GM19397 (cell line): ENCODE measurements around the gene ANO5.
"Not testable (repeated sequence)": the region's sequence is repeated elsewhere in the genome, so short reads cannot be mapped to it uniquely, and the experiment has no call there.

Experiments used
- ATAC-seq: cut with Tn5 transposase; IDR thresholded peaks from one replicate; pipeline ENCODE4 v1.9.1; 2021; ENCODE audit warnings: mild to moderate bottlenecking, moderate library complexity; ENCODE audit not compliant: unreplicated experiment

The ANO5 gene

GRCh38 chr11:22197139-22198005, 4.5 kb downstream of the ANO5 start:
- no peak for ATAC-seq

- ATAC-seq, result no peak
Observed at GRCh38 chr11:22199243-22199642, 6.4 kb downstream of the ANO5 start.

DNA sequence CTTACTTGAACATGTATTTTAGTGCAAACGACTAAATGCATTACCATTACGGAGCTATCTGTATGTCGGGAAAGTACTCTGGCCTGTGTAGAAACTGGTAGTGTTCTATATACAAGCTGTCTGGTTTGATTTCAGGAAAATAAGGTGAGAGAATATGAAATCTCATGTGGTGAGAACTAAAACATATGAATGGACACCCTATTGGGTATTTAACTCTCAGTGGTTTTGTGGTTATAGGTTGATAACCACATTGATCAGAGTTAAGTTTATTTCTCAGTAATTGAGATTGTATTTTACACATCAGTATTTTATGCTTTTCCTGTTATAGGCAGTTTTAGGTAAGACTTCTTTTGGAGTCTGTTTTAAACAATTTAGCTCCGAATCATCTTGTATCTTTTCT, 10.4 kb downstream of the ANO5 start:
- ATAC-seq, result peak; percentile 56

DNA sequence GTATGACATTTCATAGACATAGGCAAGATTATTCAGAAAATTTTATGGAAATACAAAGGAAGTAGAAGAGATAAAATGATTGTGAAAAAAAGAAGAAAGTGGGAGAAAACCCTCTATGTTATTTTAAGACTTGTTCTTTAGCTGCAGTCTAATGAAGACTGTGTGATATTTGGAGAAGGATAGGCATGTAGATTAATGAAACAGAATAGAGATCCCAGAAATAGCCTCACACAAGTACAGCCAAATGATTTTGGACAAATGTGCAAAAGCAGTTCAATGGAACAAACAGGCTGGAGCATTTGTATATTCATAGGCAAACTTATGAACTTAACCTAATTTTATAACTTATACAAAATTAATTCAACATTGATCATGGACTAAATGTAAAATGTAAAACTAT, 14.3 kb downstream of the ANO5 start:
- ATAC-seq, result no peak

GRCh38 chr11:22208151-22208858, 15.4 kb downstream of the ANO5 start:
- no peak for ATAC-seq

GRCh38 chr11:22216940-22217339, 24.1 kb downstream of the ANO5 start:
- ATAC-seq, result no peak

DNA sequence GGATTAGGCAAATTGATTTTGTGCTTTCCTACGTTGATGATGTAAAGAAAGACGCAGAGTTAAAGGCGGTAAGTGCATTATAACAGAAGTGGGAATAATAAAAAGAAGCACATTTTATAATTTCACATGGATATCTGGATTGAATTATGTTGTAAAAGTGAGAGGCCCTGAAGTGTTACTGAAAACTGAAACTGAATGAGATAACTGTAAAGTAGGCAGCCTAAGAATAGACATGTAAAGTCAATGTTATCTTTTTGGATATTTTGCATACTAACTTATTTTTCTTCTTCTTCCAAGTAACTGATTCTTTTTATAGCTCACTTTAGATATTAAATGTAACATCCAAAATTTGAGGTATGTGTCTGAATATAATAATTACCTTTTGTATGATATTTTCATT, 28.3 kb downstream of the ANO5 start:
- ATAC-seq, result no peak

DNA sequence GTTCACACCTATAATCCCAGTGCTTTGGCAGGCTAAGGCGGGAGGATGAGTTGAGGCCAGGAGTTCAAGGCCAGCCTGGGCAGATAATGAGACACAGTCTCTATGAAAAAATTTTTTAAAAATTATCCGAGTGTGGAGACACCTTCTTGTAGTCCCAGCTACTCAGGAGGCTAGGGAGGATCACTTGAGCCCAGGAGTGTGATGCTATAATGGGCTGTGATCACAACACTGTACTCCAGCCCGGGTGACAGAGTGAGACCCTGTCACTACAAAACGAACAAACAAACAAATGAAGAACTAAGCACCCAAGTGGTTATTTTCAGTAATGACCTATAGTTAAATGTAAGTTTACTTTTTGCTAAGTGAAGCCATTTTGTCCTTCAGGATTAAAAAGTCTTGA, 32.3 kb downstream of the ANO5 start:
- no peak for ATAC-seq

- ATAC-seq, result no peak
Observed at GRCh38 chr11:22234743-22235142, 41.9 kb downstream of the ANO5 start.

DNA sequence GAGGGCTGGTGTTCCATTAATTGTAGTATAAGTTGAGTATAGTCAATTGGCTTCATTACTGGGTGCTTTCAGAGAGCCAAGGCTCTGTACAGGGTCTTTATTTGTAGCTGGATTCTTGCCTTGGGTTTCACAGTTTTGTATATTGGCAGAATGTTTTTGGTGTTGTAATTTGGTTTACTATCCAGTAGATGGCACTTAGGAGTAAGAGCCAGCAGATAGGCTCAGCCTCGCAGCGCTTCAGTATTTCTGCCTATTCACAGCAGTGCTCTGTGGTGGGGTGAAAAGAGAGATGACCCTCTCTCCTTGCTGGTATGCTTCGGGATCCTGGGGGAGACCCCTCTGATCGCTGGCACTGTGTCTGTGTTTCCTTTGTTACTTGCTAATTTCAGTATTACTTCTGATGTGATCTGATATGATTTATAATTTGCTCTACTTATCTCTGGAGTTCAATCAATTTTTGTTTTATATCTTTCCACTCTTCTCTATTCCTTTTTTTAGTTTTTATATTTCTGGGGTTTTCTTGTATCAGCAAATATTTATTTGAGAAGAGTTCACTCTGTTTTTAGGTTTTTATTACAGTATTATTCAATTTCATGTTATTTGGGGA, 52.2 kb downstream of the ANO5 start:
- peak; percentile 97 for ATAC-seq

DNA sequence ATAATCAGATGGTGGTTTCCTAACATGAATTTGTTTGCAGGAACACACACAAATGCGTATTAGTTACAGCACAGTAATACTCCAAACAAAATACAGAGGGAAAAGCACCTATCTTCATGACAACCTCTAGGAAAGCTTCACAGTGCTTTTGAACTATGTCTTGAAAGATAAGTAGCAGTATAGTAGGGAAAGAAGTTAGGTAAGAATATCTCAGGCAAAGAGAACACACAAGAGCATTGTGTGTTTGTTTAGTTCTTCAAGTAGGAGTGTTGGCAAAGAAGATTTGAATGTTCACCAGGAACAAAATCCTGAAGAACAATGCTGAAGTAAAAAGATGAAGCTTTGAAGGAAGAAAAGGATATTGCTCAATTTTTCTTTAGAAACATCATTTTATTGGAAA, 54.1 kb downstream of the ANO5 start:
- ATAC-seq, result no peak

DNA sequence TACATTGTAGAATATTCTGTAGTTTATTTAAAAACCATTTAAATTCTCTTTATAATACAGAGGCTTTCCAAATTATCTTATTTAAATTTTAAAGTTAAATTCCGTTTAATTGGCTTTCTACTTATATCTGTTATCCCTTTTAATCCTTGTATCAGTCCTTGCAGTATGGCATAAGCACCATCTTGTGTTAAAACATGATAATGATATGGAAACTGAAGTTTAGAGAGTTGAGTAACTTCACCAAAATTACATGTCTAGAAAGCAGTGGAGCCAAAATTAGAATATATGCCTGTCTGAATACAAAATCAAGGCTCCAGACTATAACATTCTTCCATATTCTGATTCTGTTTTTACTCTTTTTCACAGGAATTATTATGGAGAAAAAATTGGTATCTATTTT, 57.0 kb downstream of the ANO5 start:
- no peak for ATAC-seq

DNA sequence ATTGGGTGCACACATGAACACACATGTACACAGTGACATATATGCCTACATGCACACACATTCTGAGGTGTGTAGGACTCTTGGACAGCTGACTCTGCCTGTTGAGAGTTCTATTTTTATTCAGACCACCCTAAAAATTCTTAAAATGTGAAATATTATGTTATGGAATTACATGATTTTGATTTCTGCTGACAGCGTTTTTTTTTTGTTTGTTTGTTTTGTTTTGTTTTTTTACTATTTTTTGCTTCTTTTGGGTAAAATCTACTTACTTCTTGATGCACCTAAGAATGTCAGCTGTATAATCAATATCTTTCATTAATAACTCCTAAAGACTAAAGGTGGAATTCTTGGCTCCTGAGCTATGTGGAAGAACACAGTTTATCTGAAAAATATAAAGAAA, 64.0 kb downstream of the ANO5 start:
- ATAC-seq, result no peak

DNA sequence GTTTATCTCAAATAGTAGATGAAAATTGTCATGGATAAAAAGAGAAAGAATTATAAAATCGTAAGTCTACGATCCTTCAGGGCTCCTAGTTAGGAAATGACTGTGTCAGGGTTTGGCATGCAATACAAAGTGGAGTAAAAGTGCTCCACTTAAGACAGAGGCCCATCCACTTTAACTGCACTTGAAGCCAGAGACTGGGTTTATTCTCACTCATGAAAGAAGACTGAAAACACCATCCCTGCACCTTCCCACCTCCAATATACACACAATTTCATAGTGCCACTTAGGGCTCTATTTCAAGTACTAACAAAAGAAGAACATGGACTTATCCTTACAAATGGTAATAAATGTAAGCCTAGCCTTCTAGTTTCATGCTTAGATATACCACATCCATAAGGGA, 70.7 kb downstream of the ANO5 start:
- ATAC-seq, result no peak

DNA sequence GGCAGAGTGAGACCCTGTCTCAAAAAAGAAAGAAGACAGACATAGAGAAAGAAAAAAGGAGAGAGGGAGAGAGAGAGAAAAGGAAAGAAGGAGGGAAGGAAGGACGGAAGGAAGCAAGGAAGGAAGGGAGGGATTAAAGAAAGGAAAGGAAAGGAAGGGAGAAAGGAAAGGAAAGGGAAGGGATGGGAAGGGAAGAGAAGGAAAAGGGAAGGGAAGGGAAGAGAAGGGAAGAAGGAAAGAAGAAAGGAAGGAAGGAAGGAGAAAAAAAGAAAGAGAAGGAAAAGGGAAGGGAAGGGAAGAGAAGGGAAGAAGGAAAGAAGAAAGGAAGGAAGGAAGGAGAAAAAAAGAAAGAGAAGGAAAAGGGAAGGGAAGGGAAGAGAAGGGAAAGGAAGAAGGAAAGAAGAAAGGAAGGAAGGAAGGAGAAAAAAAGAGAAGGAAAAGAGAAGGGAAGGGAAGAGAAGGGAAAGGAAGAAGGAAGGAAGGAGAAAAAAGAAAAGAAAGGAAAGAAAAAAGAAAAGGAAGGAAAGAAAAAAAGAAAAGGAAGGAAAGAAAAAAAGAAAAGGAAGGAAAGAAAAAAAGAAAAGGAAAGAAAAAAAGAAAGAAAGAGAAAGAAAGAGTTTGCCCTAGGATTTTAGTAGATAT, 76.2 kb downstream of the ANO5 start:
- ATAC-seq, result not testable (repeated sequence)

- ATAC-seq, result no peak
Observed at GRCh38 chr11:22273781-22274180, 80.9 kb downstream of the ANO5 start.

GRCh38 chr11:22275600-22275999, 82.7 kb downstream of the ANO5 start:
- no peak for ATAC-seq

- ATAC-seq, result no peak
Observed at GRCh38 chr11:22276535-22276934, 83.7 kb downstream of the ANO5 start.

GRCh38 chr11:22284991-22285390, 92.1 kb downstream of the ANO5 start:
- ATAC-seq, result not testable (repeated sequence)

DNA sequence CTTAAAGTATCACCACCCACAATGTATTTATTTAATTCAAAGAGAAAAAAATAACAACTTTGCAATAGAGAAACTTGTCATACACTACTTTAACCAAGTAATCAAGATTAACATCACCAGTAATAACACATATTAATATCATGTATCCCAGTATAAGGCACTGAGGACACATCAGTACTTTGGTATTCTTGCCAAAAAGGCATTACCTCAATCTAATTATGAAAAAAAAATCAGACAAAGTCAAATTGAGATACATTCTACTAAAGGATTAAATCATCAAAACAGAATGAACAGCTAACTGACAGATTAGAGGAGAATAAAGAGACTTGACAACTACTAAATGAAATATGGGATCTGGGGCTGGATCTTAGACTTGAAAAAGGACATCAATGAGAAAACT, 109.5 kb downstream of the ANO5 start:
- ATAC-seq, result no peak

- ATAC-seq, result no peak
Observed at GRCh38 chr11:22304337-22304961, 111.6 kb downstream of the ANO5 start.
